Endothelial cell of umbilical vein (primary cell): Measurements from ENCODE around the gene RANGRF. TPM values are rescaled to one million over a fixed set of nuclear protein-coding genes. Genes with fewer than 3 reads are reported as not detected.

Source experiments
- BruUV-seq: library from RNA; stranded (reverse); fragments of 400-500 nt; replicated peaks from 2 replicates; lab custom pipeline; 2021; lab: Mats Ljungman, UMichigan
- CTCF ChIA-PET: fragments of 300-600, 350-600 bp; sonication (Branson Sonifier 250); formaldehyde crosslinking; loops from one replicate; lab custom pipeline; 2021; ENCODE audit warnings: antibody characterized with exemption, inconsistent platforms; lab: Charles Lee
- POLR2A ChIA-PET: fragments of 300-600, 350-600 bp; sonication (Branson Sonifier 250); formaldehyde crosslinking; loops from one replicate; lab custom pipeline; 2021; ENCODE audit warnings: antibody characterized with exemption, inconsistent platforms; lab: Charles Lee
- DNase-seq: peaks from one replicate; pipeline ENCODE4 v3.0.0-alpha.2; 2011; ENCODE audit warnings: low read depth, low spot score
- FAIRE-seq: peaks from 2 replicates; lab custom pipeline; 2011; peaks lifted over from hg19 to GRCh38; lab: Jason Lieb, UNC
- H2AFZ ChIP-seq: 2 replicates; pipeline ENCODE4 v1.6.0; 2012; ENCODE audit warnings: low read depth, low read length, control low read depth, inconsistent platforms
- H3K27ac ChIP-seq: 2 replicates; pipeline ENCODE4 v1.5.1; 2011; ENCODE audit warnings: low read depth, mild to moderate bottlenecking, control low read depth, low read length, moderate library complexity; ENCODE audit not compliant: insufficient read depth
- H3K27me3 ChIP-seq, 2 experiments: 2 replicates each; pipeline versions ENCODE4 v1.6.0 to v1.6.1; 2011; ENCODE audit warnings: low read length in 2 of 2, mixed read lengths in 1 of 2; ENCODE audit not compliant: control insufficient read depth in 2 of 2, insufficient read depth in 2 of 2
- H3K36me3 ChIP-seq, 2 experiments: 2 replicates in 1 of 2; 3 replicates in 1 of 2; pipeline ENCODE4 v1.5.1; 2011; ENCODE audit warnings: low read length in 2 of 2, mild to moderate bottlenecking in 1 of 2, moderate library complexity in 1 of 2; ENCODE audit not compliant: control insufficient read depth in 2 of 2, insufficient read depth in 2 of 2; ENCODE audit errors: extremely low read depth in 1 of 2
- H3K4me1 ChIP-seq: 3 replicates; pipeline ENCODE4 v1.5.1; 2011; ENCODE audit warnings: mild to moderate bottlenecking, low read length; ENCODE audit not compliant: control insufficient read depth, insufficient read depth; ENCODE audit errors: extremely low read depth
- H3K4me2 ChIP-seq: 2 replicates; pipeline ENCODE4 v1.6.1; 2011; ENCODE audit warnings: low read length, control low read depth, mixed read lengths; ENCODE audit not compliant: insufficient read depth
- H3K4me3 ChIP-seq, 3 experiments: fragments of 200-600 bp in 1 of 3; sonication (generic), shearing (Covaris generic) in 1 of 3; replicated peaks in 1 of 3; 2 replicates each; pipeline ENCODE4 v1.5.1; 2011 to 2016; ENCODE audit warnings: control low read depth in 3 of 3, low read length in 3 of 3, mild to moderate bottlenecking in 2 of 3, inconsistent platforms in 1 of 3, low read depth in 1 of 3, moderate library complexity in 1 of 3; ENCODE audit not compliant: insufficient read depth in 1 of 3
- H3K79me2 ChIP-seq: 2 replicates; pipeline ENCODE4 v1.6.0; 2012; ENCODE audit warnings: low read length, inconsistent platforms; ENCODE audit not compliant: control insufficient read depth, insufficient read depth
- H3K9ac ChIP-seq: replicated peaks from 2 replicates; pipeline ENCODE3; 2011; ENCODE audit warnings: low read length, control low read depth; ENCODE audit not compliant: insufficient read depth; ENCODE audit errors: extremely low read depth
- H3K9me1 ChIP-seq: replicated peaks from 3 replicates; pipeline ENCODE4 v1.6.0; 2011; ENCODE audit warnings: mild to moderate bottlenecking, low read length; ENCODE audit not compliant: control insufficient read depth, insufficient read depth; ENCODE audit errors: extremely low read depth
- H3K9me3 ChIP-seq: replicated peaks from 2 replicates; pipeline ENCODE4 v1.5.1; 2012; ENCODE audit warnings: low read length, inconsistent platforms; ENCODE audit not compliant: control insufficient read depth, insufficient read depth
- H4K20me1 ChIP-seq: replicated peaks from 2 replicates; pipeline ENCODE3; 2011; ENCODE audit warnings: mild to moderate bottlenecking, low read length; ENCODE audit not compliant: control insufficient read depth, insufficient read depth; ENCODE audit errors: extremely low read depth
- EZH2 ChIP-seq: IDR thresholded peaks from 2 replicates; pipeline ENCODE4 v1.6.1; 2012; ENCODE audit warnings: borderline replicate concordance, low read depth, mild to moderate bottlenecking, moderate library complexity, low read length, inconsistent platforms; ENCODE audit not compliant: severe bottlenecking
- FOS ChIP-seq: IDR thresholded peaks from 2 replicates; pipeline ENCODE4 v1.6.1; 2011; ENCODE audit warnings: mild to moderate bottlenecking, low read length, moderate library complexity, borderline replicate concordance; ENCODE audit not compliant: insufficient read depth
- GATA2 ChIP-seq: IDR thresholded peaks from 2 replicates; pipeline ENCODE4 v1.7.0; 2011; ENCODE audit warnings: low read depth, mild to moderate bottlenecking, moderate library complexity, mixed read lengths, low read length; ENCODE audit not compliant: insufficient read length, insufficient read depth
- JUN ChIP-seq: IDR thresholded peaks from 2 replicates; pipeline ENCODE4 v1.6.1; 2011; ENCODE audit warnings: borderline replicate concordance, low read depth; ENCODE audit not compliant: insufficient read length, insufficient read depth
- MYC ChIP-seq: IDR thresholded peaks from one replicate; pipeline ENCODE4 v1.6.1; 2011; ENCODE audit warnings: mild to moderate bottlenecking, low read depth, low read length
- POLR2A ChIP-seq: IDR thresholded peaks from 2 replicates; pipeline ENCODE4 v1.6.1; 2012; ENCODE audit warnings: low read depth, mild to moderate bottlenecking, control low read depth, low read length
- POLR2AphosphoS5 ChIP-seq: IDR thresholded peaks from 2 replicates; pipeline ENCODE4 v1.6.1; 2012; ENCODE audit warnings: low read depth, mild to moderate bottlenecking, control low read depth, low read length, moderate library complexity; ENCODE audit not compliant: insufficient read depth
- dilution Hi-C: fragments of 300-500 bp; cut with MboI; formaldehyde crosslinking; loops from one replicate; pipeline ENCODE4 v1.15.0; 2019; ENCODE audit warnings: low sequenced_read_pairs; ENCODE audit not compliant: extremely low pct_ligation_motif_present
- intact Hi-C: fragments of 100-400 bp; cut with micrococcal nuclease; formaldehyde crosslinking; loops from one replicate; pipeline ENCODE4 v1.10.0; 2022
- polyA plus RNA-seq, 4 experiments: library from polyadenylated mRNA; depleted of rRNA in 3 of 4; stranded (reverse) in 3 of 4; unstranded in 1 of 4; fragments of >200 nt; gene quantifications; 2 replicates each; pipeline versions ENCODE4 v1.2.1 to v1.2.3, GENCODE V29; 2011 to 2012; ENCODE audit warnings: missing spikeins in 1 of 4
- total RNA-seq: library from RNA; stranded (reverse); gene quantifications from 2 replicates; pipeline ENCODE4 v1.2.3, GENCODE V29; 2021
- TF ChIP-seq, protein P1 (sequence below), 2 donors: IDR thresholded peaks; 1 replicate in 1 of 2; 2 replicates in 1 of 2; pipeline ENCODE4 v1.5.1; 2011; ENCODE audit warnings: low read length in 2 of 2, mild to moderate bottlenecking in 2 of 2, moderate library complexity in 2 of 2, control low read depth in 1 of 2, inconsistent platforms in 1 of 2, low read depth in 1 of 2; ENCODE audit not compliant: insufficient read depth in 1 of 2; ENCODE audit errors: extremely low read depth in 1 of 2
- TF ChIP-seq, protein P2 (sequence below): IDR thresholded peaks from 2 replicates; pipeline ENCODE4 v1.6.1; 2011; ENCODE audit not compliant: insufficient read depth, insufficient read length

The RANGRF gene
- total and polyA plus RNA-seq, 2 donors (not counting 3 experiments of a cell fraction or from before 2014, with no cell fraction given) = 36.5 to 52.7 TPM

DNA sequence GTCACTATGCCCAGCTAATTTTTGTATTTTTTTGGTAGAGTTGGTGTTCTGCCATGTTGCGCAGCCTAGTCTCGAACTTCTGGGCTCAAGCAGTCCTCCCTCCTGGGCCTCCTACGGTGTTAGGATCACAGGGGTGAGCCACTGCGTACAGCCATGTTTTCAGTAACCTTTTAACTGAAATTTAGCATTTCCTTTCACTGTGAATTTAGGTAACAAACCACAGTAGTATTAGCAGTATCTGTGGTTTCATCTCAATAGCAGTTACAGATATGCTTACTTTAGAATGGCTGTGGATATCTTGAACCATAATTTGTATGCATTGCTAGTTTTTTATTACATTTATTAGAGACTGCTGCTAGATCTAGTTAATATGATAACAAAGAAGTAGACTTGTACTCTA is 4.3 kb upstream of the RANGRF start:
- peaks cover 14% of the 10 kb centered on the region for H3K4me1 ChIP-seq
- no peak for FAIRE-seq
- no peak overlapping the region for H3K4me3 ChIP-seq
- no peak overlapping the region for H3K9ac ChIP-seq
- H3K4me2 ChIP-seq = no peak overlapping the region
- intact Hi-C loops (no loop called here), dilution Hi-C loops (no loop called here)
- H3K27ac ChIP-seq = no peak overlapping the region
- no TSS peak for BruUV-seq
- H3K9me1 ChIP-seq = no peaks in the 10 kb centered on the region
- no peak for TF ChIP-seq POLR2A
- H3K36me3 ChIP-seq = no peaks in the 10 kb centered on the region
- POLR2A ChIA-PET = no interaction called here
- CTCF ChIA-PET = interaction anchor here (0.9 kb wide), 1 partner anchor 19 kb away, joined by 3 read pairs; no protein-coding TSS in a partner anchor
- no peak for DNase-seq
- H3K79me2 ChIP-seq = no peaks in the 10 kb centered on the region
- no peaks in the 10 kb centered on the region for H3K9me3 ChIP-seq
- H2AFZ ChIP-seq = no peak overlapping the region
- no peaks in the 10 kb centered on the region for H3K27me3 ChIP-seq
- H4K20me1 ChIP-seq = no peaks in the 10 kb centered on the region

DNA sequence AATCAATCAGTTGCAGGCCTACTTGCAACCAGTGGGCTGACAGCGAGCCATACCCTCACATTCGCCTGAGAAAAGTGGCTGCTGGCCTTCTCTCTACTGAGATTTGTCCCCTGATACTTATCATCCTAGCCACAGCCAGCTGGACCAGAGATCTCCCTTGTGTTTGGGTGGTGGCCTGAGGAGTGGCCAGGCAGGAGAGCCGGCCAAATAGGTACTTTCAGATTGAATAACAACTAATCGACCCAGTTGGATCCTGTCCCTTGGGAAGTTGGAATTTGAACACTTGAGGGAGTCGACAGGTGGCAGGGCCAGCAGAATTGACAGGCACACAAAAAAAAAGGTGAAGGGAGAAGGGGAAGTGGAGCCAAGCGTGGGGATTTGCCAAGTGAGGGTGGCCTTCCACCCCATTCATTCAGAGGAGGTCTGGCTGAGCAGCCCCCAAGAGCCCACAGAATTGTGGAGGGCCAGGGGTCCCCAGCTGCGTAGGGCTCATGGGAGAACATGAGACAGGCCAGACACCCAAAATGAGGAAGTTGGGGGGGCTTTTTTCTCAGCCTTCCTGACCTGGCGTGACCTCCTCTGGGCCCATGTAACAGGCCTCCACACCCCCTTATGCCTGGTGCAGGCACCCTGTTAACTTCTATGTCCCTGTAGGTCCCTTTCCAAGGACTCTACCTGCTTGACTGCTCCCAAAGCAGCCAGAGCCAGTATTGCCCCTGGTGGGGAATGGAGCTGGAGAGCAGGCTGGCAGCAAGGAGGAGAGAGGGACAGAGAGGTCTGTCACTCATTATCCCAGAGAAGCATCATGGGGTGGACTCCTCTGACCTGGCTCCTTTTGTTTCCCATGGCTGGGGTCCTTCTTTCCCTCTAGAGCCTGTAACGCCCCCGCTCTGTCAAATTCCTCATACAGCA is 2.9 kb upstream of the RANGRF start:
- no peaks in the 10 kb centered on the region for H3K9me1 ChIP-seq
- dilution Hi-C loops = no loop called here
- H3K9me3 ChIP-seq = no peaks in the 10 kb centered on the region
- TF ChIP-seq, protein P1, sequence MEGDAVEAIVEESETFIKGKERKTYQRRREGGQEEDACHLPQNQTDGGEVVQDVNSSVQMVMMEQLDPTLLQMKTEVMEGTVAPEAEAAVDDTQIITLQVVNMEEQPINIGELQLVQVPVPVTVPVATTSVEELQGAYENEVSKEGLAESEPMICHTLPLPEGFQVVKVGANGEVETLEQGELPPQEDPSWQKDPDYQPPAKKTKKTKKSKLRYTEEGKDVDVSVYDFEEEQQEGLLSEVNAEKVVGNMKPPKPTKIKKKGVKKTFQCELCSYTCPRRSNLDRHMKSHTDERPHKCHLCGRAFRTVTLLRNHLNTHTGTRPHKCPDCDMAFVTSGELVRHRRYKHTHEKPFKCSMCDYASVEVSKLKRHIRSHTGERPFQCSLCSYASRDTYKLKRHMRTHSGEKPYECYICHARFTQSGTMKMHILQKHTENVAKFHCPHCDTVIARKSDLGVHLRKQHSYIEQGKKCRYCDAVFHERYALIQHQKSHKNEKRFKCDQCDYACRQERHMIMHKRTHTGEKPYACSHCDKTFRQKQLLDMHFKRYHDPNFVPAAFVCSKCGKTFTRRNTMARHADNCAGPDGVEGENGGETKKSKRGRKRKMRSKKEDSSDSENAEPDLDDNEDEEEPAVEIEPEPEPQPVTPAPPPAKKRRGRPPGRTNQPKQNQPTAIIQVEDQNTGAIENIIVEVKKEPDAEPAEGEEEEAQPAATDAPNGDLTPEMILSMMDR (IDR thresholded peaks at IDR 0.05; ENCODE audit: extremely low read depth in 1 of 2, insufficient read depth in 1 of 2, low read depth in 1 of 2, low read length in 2 of 2) = no peak
- TF ChIP-seq FOS = no peak
- no peak for TF ChIP-seq EZH2
- no peak for TF ChIP-seq MYC
- no peak for TF ChIP-seq JUN
- no peak for TF ChIP-seq GATA2
- TF ChIP-seq, protein P2, sequence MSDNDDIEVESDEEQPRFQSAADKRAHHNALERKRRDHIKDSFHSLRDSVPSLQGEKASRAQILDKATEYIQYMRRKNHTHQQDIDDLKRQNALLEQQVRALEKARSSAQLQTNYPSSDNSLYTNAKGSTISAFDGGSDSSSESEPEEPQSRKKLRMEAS = no peak
- TF ChIP-seq POLR2A = no peak
- no peak for TF ChIP-seq POLR2AphosphoS5
- no peak overlapping the region for H3K9ac ChIP-seq
- ChIA-PET POLR2A (no interaction called here), CTCF (interaction anchor here (1.1 kb wide), 1 partner anchor 16 kb away, joined by 3 read pairs; no protein-coding TSS in a partner anchor)
- no peaks in the 10 kb centered on the region for H4K20me1 ChIP-seq
- FAIRE-seq (no peak), DNase-seq (no peak)
- no peaks in the 10 kb centered on the region for H3K36me3 ChIP-seq
- intact Hi-C loops = no loop called here
- peaks cover 4% of the 10 kb centered on the region for H3K79me2 ChIP-seq
- H3K4me2 ChIP-seq = no peak overlapping the region
- H3K27ac ChIP-seq = no peak overlapping the region
- no peaks in the 10 kb centered on the region for H3K27me3 ChIP-seq
- H2AFZ ChIP-seq = no peak overlapping the region
- no peak overlapping the region for H3K4me3 ChIP-seq
- H3K4me1 ChIP-seq = peaks cover 21% of the 10 kb centered on the region
- BruUV-seq = no TSS peak
